MCF 10A (cell line): Measurements from ENCODE around the gene INHBB. TPM values are rescaled to one million over a fixed set of nuclear protein-coding genes. Genes with fewer than 3 reads are reported as not detected.

Experiments used
- BruUV-seq: library from RNA; stranded (reverse); fragments of 400-500 nt; replicated peaks from 2 replicates; lab custom pipeline; 2021; lab: Mats Ljungman, UMichigan
- CTCF ChIA-PET: fragments of 300-600 bp; sonication (Branson Sonifier 250); formaldehyde crosslinking; extraction: SDS; loops from one replicate; lab custom pipeline; 2021; ENCODE audit warnings: antibody characterized with exemption, inconsistent platforms; lab: Yijun Ruan, JAX
- POLR2A ChIA-PET: fragments of 300-600, 350-650 bp; sonication (Branson Sonifier 250); formaldehyde crosslinking; extraction: SDS; loops from one replicate; lab custom pipeline; 2020; ENCODE audit warnings: antibody characterized with exemption, inconsistent platforms; lab: Yijun Ruan, JAX
- DNase-seq: peaks from one replicate; pipeline ENCODE4 v3.0.0-alpha.2; 2018; ENCODE audit not compliant: unreplicated experiment
- H3K27ac Mint-ChIP-seq: one replicate; pipeline ENCODE4 v1.8.0; 2022; ENCODE audit warnings: mild to moderate bottlenecking, low read depth, mixed read lengths; ENCODE audit not compliant: unreplicated experiment
- H3K27me3 Mint-ChIP-seq: one replicate; pipeline ENCODE4 v1.8.0; 2022; ENCODE audit warnings: mixed read lengths; ENCODE audit not compliant: insufficient read depth, unreplicated experiment
- H3K36me3 Mint-ChIP-seq: one replicate; pipeline ENCODE4 v1.8.0; 2022; ENCODE audit warnings: mild to moderate bottlenecking, moderate library complexity, mixed read lengths; ENCODE audit not compliant: insufficient read depth, unreplicated experiment
- H3K4me1 Mint-ChIP-seq: one replicate; pipeline ENCODE4 v1.8.0; 2022; ENCODE audit warnings: mixed read lengths; ENCODE audit not compliant: insufficient read depth, unreplicated experiment
- H3K4me3 Mint-ChIP-seq: one replicate; pipeline ENCODE4 v1.8.0; 2022; ENCODE audit warnings: mild to moderate bottlenecking, moderate library complexity, mixed read lengths; ENCODE audit not compliant: unreplicated experiment
- H3K9me3 Mint-ChIP-seq: one replicate; pipeline ENCODE4 v1.8.0; 2022; ENCODE audit warnings: mixed read lengths; ENCODE audit not compliant: unreplicated experiment
- CTCF ChIP-seq: fragments of 200-600 bp; IDR thresholded peaks from one replicate; pipeline ENCODE4 v1.8.0; 2022; ENCODE audit warnings: antibody characterized with exemption, mild to moderate bottlenecking; ENCODE audit not compliant: unreplicated experiment
- intact Hi-C: fragments of 100-400 bp; cut with micrococcal nuclease; formaldehyde crosslinking; loops from 2 replicates; pipeline ENCODE4 v1.14.1; 2022
- total RNA-seq: library from RNA; stranded (reverse); gene quantifications from 2 replicates; pipeline ENCODE4 v1.2.3, GENCODE V29; 2022

INHBB gene
- total RNA-seq, 1 experiment from 2014 or later: 0.16 TPM

DNA sequence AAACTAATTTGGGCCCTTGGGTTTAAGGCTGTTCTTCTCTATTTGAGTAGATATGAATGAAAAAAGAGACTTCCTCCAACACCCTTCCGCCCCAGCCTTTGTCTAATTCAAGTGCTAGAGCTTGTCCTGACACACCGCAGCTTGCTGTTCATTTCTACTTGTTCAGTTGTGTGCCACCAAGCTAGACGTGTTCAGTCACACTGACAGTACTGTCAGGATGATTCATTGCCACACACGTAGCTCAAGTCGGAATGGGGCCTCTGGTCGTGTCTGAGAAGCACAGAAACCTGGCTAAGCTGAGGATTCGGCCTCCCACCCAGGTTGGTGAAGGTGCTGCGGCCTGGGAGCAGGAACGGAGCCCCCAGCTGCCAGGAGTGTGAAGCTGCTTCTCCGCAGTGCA lies 45.6 kb upstream of the INHBB start:
- no peak for TF ChIP-seq CTCF
- peaks cover 33% of the 10 kb centered on the region for H3K36me3 Mint-ChIP-seq
- H3K4me3 Mint-ChIP-seq: no peak overlapping the region
- POLR2A ChIA-PET: interaction anchor here (0.6 kb wide), 1 partner anchor 488 kb away, joined by 3 read pairs; no protein-coding TSS in a partner anchor
- no TSS peak for BruUV-seq
- no peak for DNase-seq
- no peaks in the 10 kb centered on the region for H3K9me3 Mint-ChIP-seq
- intact Hi-C loops: no loop called here
- no peaks in the 10 kb centered on the region for H3K4me1 Mint-ChIP-seq
- CTCF ChIA-PET: interaction anchor here (0.8 to 2.8 kb wide), 4 partner anchors 13 to 777 kb away, joined by 3 to 12 read pairs (median 4); no protein-coding TSS in a partner anchor
- no peak overlapping the region for H3K27ac Mint-ChIP-seq
- H3K27me3 Mint-ChIP-seq: no peaks in the 10 kb centered on the region

DNA sequence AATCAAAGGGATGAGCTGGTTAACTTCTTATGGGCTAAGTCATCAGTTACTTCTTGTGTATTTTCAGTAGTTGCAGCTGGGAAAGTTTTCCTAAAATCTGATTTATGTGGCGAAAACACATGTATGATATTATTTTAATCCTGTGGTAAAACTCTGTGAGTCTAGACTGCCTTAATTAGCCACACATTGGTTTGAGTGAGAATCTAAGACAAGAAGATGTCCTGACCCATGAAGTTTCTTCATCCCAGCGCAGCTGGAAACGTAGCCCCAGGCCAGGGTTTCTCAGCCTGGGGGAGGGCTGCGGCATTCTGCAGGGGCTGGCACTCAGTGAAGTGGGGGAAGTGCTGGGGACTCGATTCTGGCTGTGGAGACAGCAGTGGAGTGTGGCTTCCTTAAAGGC lies 44.7 kb upstream of the INHBB start:
- intact Hi-C loops: no loop called here
- H3K36me3 Mint-ChIP-seq: peaks cover 40% of the 10 kb centered on the region
- ChIA-PET CTCF (interaction anchor here (0.6 to 2.8 kb wide), 7 partner anchors 10 to 776 kb away, joined by 3 to 12 read pairs (median 4); no protein-coding TSS in a partner anchor), POLR2A (no interaction called here)
- H3K27me3 Mint-ChIP-seq: no peaks in the 10 kb centered on the region
- BruUV-seq: no TSS peak
- no peaks in the 10 kb centered on the region for H3K9me3 Mint-ChIP-seq
- H3K27ac Mint-ChIP-seq: no peak overlapping the region
- no peak overlapping the region for H3K4me3 Mint-ChIP-seq
- no peak for TF ChIP-seq CTCF
- no peaks in the 10 kb centered on the region for H3K4me1 Mint-ChIP-seq
- no peak for DNase-seq

GRCh38 chr2:120302301-120302700 lies 43.6 kb upstream of the INHBB start:
- CTCF ChIA-PET: interaction anchor here (2.2 to 2.8 kb wide), 2 partner anchors 9 to 11 kb away, joined by 6 to 12 read pairs; no protein-coding TSS in a partner anchor
- DNase-seq: no peak
- Mint-ChIP-seq H3K27ac (no peak overlapping the region), H3K4me1 (no peaks in the 10 kb centered on the region), H3K4me3 (no peak overlapping the region), H3K36me3 (peaks cover 32% of the 10 kb centered on the region), H3K27me3 (no peaks in the 10 kb centered on the region), H3K9me3 (no peaks in the 10 kb centered on the region)
- intact Hi-C loops: no loop called here
- no TSS peak for BruUV-seq
- POLR2A ChIA-PET: no interaction called here
- TF ChIP-seq CTCF: no peak

GRCh38 chr2:120303177-120303576 lies 42.8 kb upstream of the INHBB start:
- TF ChIP-seq CTCF: no peak
- BruUV-seq: no TSS peak
- POLR2A ChIA-PET: no interaction called here
- no peak overlapping the region for H3K27ac Mint-ChIP-seq
- intact Hi-C loops: no loop called here
- no peak for DNase-seq
- H3K36me3 Mint-ChIP-seq: peaks cover 29% of the 10 kb centered on the region
- no peaks in the 10 kb centered on the region for H3K27me3 Mint-ChIP-seq
- no peaks in the 10 kb centered on the region for H3K9me3 Mint-ChIP-seq
- no peak overlapping the region for H3K4me3 Mint-ChIP-seq
- H3K4me1 Mint-ChIP-seq: no peaks in the 10 kb centered on the region
- CTCF ChIA-PET: interaction anchor here (0.7 to 2.8 kb wide), 3 partner anchors 10 to 662 kb away, joined by 3 to 12 read pairs (median 11); no protein-coding TSS in a partner anchor
